HUES48 (cell line): ENCODE measurements around the gene PDZD8.
"Not testable (repeated sequence)": the region's sequence is repeated elsewhere in the genome, so short reads cannot be mapped to it uniquely, and the experiment has no call there.

Source experiments
- H3K27ac ChIP-seq: one replicate; pipeline ENCODE4 v1.7.0; 2013; ENCODE audit warnings: low read depth, low read length, inconsistent platforms
- H3K27me3 ChIP-seq: 2 replicates; pipeline ENCODE4 v1.6.1; 2013; ENCODE audit warnings: mild to moderate bottlenecking, low read length; ENCODE audit not compliant: control insufficient read depth, insufficient read depth
- H3K36me3 ChIP-seq: 2 replicates; pipeline ENCODE4 v1.6.1; 2013; ENCODE audit warnings: low read length; ENCODE audit not compliant: control insufficient read depth, insufficient read depth
- H3K4me1 ChIP-seq: 2 replicates; pipeline ENCODE4 v1.6.1; 2013; ENCODE audit warnings: mild to moderate bottlenecking, low read length; ENCODE audit not compliant: control insufficient read depth, insufficient read depth
- H3K4me3 ChIP-seq: 2 replicates; pipeline ENCODE4 v1.5.1; 2013; ENCODE audit warnings: mild to moderate bottlenecking, low read depth, low read length
- H3K9ac ChIP-seq: 2 replicates; pipeline ENCODE4 v1.6.1; 2013; ENCODE audit warnings: mild to moderate bottlenecking, low read depth, low read length, moderate library complexity
- H3K9me3 ChIP-seq: 2 replicates; pipeline ENCODE4 v1.6.1; 2013; ENCODE audit warnings: low read length; ENCODE audit not compliant: control insufficient read depth, insufficient read depth

The PDZD8 gene

GRCh38 chr10:117294039-117294645 is 81.1 kb downstream of the PDZD8 start:
- no peaks in the 10 kb centered on the region for H3K9me3 ChIP-seq
- H3K9ac ChIP-seq, result no peak overlapping the region

DNA sequence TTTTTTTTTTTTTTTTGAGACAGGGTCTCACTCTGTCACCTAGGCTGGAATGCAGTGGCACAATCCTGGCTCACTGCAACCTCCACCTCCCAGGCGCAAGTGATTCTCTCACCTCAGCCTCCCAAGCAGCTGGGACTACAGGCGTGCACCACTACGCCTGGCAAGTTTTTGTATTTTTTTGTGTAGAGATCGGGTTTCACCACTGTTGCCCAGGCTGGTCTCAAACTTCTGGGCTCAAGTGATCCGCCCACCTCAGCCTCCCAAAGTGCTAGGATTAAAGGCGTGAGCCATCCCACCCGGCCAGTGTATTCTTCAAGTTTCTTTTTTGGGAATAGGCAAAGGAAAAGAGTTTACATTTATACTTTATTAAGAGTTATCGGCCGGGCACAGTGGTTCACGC is 84.4 kb downstream of the PDZD8 start:
- H3K36me3 ChIP-seq, result peaks cover 16% of the 10 kb centered on the region
- not testable (repeated sequence) for H3K4me1 ChIP-seq, H3K4me3 ChIP-seq, H3K27ac ChIP-seq, H3K9me3 ChIP-seq, H3K27me3 ChIP-seq, H3K9ac ChIP-seq

More at GRCh38 chr10:117294039-117294645, 81.1 kb downstream of the PDZD8 start:
- Histone ChIP-seq H3K4me3 (no peak overlapping the region), H3K27ac (no peak overlapping the region), H3K27me3 (no peaks in the 10 kb centered on the region), H3K4me1 (no peaks in the 10 kb centered on the region), H3K36me3 (peaks cover 11% of the 10 kb centered on the region)

DNA sequence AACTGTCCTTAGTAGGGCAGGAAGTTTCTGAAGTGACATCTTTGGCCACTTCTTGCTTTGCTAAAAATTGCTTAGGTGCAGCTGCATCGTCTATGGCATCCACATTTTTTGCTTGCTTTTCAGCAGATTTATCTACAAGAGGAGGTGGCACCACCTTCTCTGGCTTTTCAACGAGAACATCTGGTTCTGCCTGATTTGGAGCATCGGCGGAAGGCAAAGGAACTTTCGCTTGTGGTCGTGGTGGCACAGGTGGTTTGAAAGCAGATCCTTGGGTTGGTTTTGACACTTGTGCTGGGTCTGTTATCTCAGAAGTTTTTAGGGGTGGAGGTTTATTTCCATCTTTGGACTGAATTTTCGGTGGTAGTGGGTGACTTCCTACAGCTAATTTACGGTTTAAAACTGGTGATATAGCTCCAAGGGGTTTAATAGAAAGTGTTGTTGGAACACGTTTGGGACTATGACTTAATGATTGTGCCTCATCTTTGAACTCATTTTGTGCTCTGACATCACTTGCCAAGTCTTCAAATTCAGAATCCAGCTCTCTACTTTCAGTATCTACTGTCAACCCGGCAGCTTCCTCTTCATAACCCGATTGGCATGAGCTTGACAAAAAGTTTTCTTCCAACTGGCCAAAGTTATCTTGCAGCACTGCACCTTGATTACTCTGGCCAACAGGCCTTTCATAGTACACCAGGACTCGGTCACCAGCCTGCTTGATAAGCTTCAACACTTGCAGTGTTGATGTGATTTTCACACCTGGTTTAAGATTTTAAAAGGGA is 90.3 kb downstream of the PDZD8 start:
- Histone ChIP-seq H3K4me3 (no peak overlapping the region), H3K27ac (no peak overlapping the region), H3K9ac (no peak overlapping the region), H3K27me3 (no peaks in the 10 kb centered on the region), H3K9me3 (no peaks in the 10 kb centered on the region), H3K36me3 (peaks cover 43% of the 10 kb centered on the region), H3K4me1 (no peaks in the 10 kb centered on the region)

GRCh38 chr10:117277675-117278074 is 97.6 kb downstream of the PDZD8 start:
- Histone ChIP-seq H3K9me3 (no peaks in the 10 kb centered on the region), H3K36me3 (no peaks in the 10 kb centered on the region), H3K27me3 (no peaks in the 10 kb centered on the region), H3K4me1 (no peaks in the 10 kb centered on the region), H3K27ac (no peak overlapping the region), H3K9ac (no peak overlapping the region), H3K4me3 (no peak overlapping the region)

DNA sequence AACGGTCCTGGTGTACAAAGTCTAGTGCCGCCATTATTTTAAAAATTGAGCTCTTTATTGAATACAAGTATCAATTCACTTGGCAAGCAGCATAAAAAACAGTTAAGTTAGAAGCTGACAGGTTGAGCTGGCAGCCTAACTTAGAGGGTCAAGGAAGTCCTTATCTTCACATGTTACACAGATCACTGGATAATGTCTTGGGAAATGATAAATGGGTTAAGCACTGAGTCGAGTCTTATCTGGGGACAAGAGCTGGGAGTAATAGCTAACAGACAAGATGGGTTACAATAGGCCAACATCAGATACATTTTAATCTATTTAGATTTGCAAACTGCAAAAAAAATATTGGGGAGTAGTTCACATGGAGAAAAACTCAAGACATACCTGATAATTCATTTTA is 100.1 kb downstream of the PDZD8 start:
- H3K4me3 ChIP-seq, result no peak overlapping the region
- H3K9me3 ChIP-seq, result no peaks in the 10 kb centered on the region
- no peaks in the 10 kb centered on the region for H3K4me1 ChIP-seq
- no peaks in the 10 kb centered on the region for H3K27me3 ChIP-seq
- H3K36me3 ChIP-seq, result no peaks in the 10 kb centered on the region
- no peak overlapping the region for H3K9ac ChIP-seq
- H3K27ac ChIP-seq, result no peak overlapping the region

DNA sequence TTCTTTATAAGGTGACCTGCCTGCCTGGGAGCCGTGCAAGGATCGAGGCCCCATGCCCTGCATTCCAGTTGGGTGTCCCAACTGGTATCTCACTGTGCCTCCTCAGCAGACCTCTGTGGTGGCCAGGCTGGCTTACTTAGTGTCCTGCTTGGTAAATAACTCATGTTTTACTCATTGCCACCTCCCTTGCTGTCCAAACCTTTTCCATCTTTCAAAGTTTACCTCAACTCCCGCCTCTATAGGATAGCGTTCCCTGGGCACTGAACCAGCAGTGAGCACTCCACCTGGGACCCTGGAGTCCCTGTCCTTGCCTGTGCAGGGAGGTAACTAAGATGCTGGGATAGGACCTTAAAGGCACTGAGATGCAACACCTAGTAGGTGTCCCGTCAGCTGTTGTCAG is 100.7 kb downstream of the PDZD8 start:
- no peaks in the 10 kb centered on the region for H3K4me1 ChIP-seq
- H3K9ac ChIP-seq, result no peak overlapping the region
- no peaks in the 10 kb centered on the region for H3K27me3 ChIP-seq
- H3K4me3 ChIP-seq, result no peak overlapping the region
- H3K27ac ChIP-seq, result no peak overlapping the region
- H3K9me3 ChIP-seq, result no peaks in the 10 kb centered on the region
- H3K36me3 ChIP-seq, result no peaks in the 10 kb centered on the region

DNA sequence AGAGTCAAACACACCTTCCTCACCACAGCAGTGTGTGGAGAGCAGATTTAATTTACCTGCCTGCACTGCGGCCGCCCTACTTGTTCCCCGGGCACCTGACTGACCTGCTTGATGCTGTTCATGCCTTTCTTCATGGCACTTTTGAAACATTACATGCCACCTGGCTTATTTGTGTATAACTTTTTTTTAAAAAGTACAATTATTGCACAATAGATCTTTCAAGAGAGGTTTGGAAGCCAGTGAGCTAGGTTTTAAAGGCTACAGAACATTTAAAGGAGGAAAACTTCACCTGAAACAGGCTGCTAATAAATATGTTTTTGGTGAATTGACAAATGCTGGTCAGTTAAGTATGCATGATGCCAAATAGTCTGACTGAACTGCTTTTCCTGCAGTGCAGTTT is 101.3 kb downstream of the PDZD8 start:
- H3K36me3 ChIP-seq, result no peaks in the 10 kb centered on the region
- H3K9ac ChIP-seq, result no peak overlapping the region
- H3K4me1 ChIP-seq, result no peaks in the 10 kb centered on the region
- no peak overlapping the region for H3K27ac ChIP-seq
- H3K9me3 ChIP-seq, result no peaks in the 10 kb centered on the region
- H3K4me3 ChIP-seq, result no peak overlapping the region
- H3K27me3 ChIP-seq, result no peaks in the 10 kb centered on the region

GRCh38 chr10:117272195-117273076 is 102.8 kb downstream of the PDZD8 start:
- Histone ChIP-seq H3K36me3 (no peaks in the 10 kb centered on the region), H3K9me3 (no peaks in the 10 kb centered on the region), H3K27me3 (no peaks in the 10 kb centered on the region), H3K27ac (no peak overlapping the region), H3K4me1 (no peaks in the 10 kb centered on the region), H3K9ac (no peak overlapping the region), H3K4me3 (no peak overlapping the region)

DNA sequence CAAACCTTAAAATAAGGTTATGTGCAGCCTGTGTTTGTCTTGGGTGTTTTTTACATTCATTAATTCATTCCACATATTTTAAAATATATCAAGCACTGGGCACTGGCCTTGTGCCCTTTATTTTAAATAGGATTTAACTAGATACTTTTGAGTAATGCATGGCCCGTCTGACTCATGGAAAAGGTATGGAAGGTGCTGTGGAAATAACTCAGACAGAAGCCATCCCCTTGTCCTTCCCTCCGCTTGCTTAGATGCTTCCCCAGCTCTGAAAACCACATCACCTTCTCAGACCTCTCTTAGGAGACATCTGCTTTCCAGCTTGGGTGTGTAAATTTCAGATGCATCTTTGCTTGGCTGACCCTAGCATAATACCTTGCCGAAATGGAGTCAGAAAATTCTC is 103.8 kb downstream of the PDZD8 start:
- Histone ChIP-seq H3K36me3 (no peaks in the 10 kb centered on the region), H3K4me3 (no peak overlapping the region), H3K9ac (no peak overlapping the region)

GRCh38 chr10:117268907-117269306 is 106.3 kb downstream of the PDZD8 start:
- no peak overlapping the region for H3K27ac ChIP-seq
- no peak overlapping the region for H3K9ac ChIP-seq
- no peaks in the 10 kb centered on the region for H3K4me1 ChIP-seq
- H3K9me3 ChIP-seq, result no peaks in the 10 kb centered on the region
- H3K27me3 ChIP-seq, result no peaks in the 10 kb centered on the region
- no peak overlapping the region for H3K4me3 ChIP-seq
- H3K36me3 ChIP-seq, result no peaks in the 10 kb centered on the region

More for the DNA sequence above, 103.8 kb downstream of the PDZD8 start:
- Histone ChIP-seq H3K27me3 (no peaks in the 10 kb centered on the region), H3K9me3 (no peaks in the 10 kb centered on the region), H3K4me1 (no peaks in the 10 kb centered on the region), H3K27ac (no peak overlapping the region)

- Histone ChIP-seq H3K9me3 (no peaks in the 10 kb centered on the region), H3K36me3 (no peaks in the 10 kb centered on the region), H3K9ac (no peak overlapping the region), H3K27ac (no peak overlapping the region), H3K4me3 (no peak overlapping the region), H3K4me1 (no peaks in the 10 kb centered on the region), H3K27me3 (no peaks in the 10 kb centered on the region)
These were observed 107.0 kb downstream of the PDZD8 start for GRCh38 chr10:117268258-117268657.
